OCI-LY3 (cell line): ENCODE measurements around the gene PAGE2B.

ENCODE experiments used
- H2AFZ ChIP-seq: fragments of 200-600, 300-600 bp; shearing (Covaris generic); 2 replicates; pipeline ENCODE4 v1.6.0; 2014; ENCODE audit warnings: antibody characterized with exemption, low read depth, low read length
- H3K27ac ChIP-seq: fragments of 200-600, 300-600 bp; sonication (generic); 2 replicates; pipeline ENCODE4 v1.5.1; 2014; ENCODE audit warnings: mild to moderate bottlenecking, low read length, moderate library complexity, mixed read lengths
- H3K27me3 ChIP-seq: fragments of 200-600, 300-600 bp; sonication (generic); 2 replicates; pipeline ENCODE4 v1.6.1; 2014; ENCODE audit warnings: low read depth, low read length, mixed read lengths
- H3K36me3 ChIP-seq: fragments of 200-600, 300-600 bp; sonication (generic); replicated peaks from 2 replicates; pipeline ENCODE3; 2014; ENCODE audit warnings: low read depth, low read length, mixed read lengths
- H3K4me1 ChIP-seq: fragments of 300-600, 200-600 bp; sonication (generic); 2 replicates; pipeline ENCODE4 v1.6.1; 2014; ENCODE audit warnings: low read length, mixed read lengths
- H3K4me2 ChIP-seq: fragments of 200-600, 300-600 bp; sonication (generic); 2 replicates; pipeline ENCODE4 v1.6.1; 2014; ENCODE audit warnings: low read length, mixed read lengths
- H3K4me3 ChIP-seq: fragments of 300-600, 200-600 bp; sonication (generic); 2 replicates; pipeline ENCODE4 v1.5.1; 2014; ENCODE audit warnings: antibody characterized with exemption, mild to moderate bottlenecking, low read length, moderate library complexity
- H3K79me2 ChIP-seq: fragments of 300-600, 200-600 bp; shearing (Covaris generic); 2 replicates; pipeline ENCODE4 v1.6.1; 2014; ENCODE audit warnings: mild to moderate bottlenecking, low read length, mixed read lengths
- H3K9ac ChIP-seq: fragments of 300-600, 200-600 bp; shearing (Covaris generic); 2 replicates; pipeline ENCODE4 v1.6.0; 2014; ENCODE audit warnings: mild to moderate bottlenecking, low read length, moderate library complexity
- H3K9me3 ChIP-seq: fragments of 200-600, 300-600 bp; shearing (Covaris generic); 2 replicates; pipeline ENCODE4 v1.6.1; 2014; ENCODE audit warnings: low read length, mixed read lengths; ENCODE audit not compliant: insufficient read depth
- H4K20me1 ChIP-seq: fragments of 200-600, 300-600 bp; sonication (generic); 2 replicates; pipeline ENCODE4 v1.6.1; 2016; ENCODE audit warnings: low read length, mixed read lengths; ENCODE audit not compliant: insufficient read depth
- CTCF ChIP-seq: fragments of 200-600, 300-600 bp; sonication (generic); IDR thresholded peaks from 2 replicates; pipeline ENCODE4 v1.5.1; 2014; ENCODE audit warnings: antibody characterized with exemption, low read length, low read depth
- EZH2phosphoT487 ChIP-seq: fragments of 200-600 bp; shearing (Covaris generic); IDR thresholded peaks from 2 replicates; pipeline ENCODE4 v1.6.1; 2018; ENCODE audit warnings: antibody characterized with exemption, mixed run types, low read depth

PAGE2B gene

GRCh38 chrX:55119271-55119670, 44.4 kb downstream of the PAGE2B start:
- H3K4me3 ChIP-seq, result no peak overlapping the region
- no peaks in the 10 kb centered on the region for H3K9me3 ChIP-seq
- H3K9ac ChIP-seq, result no peak overlapping the region
- TF ChIP-seq EZH2phosphoT487 (no peak), CTCF (no peak)
- H3K4me1 ChIP-seq, result no peaks in the 10 kb centered on the region
- H3K4me2 ChIP-seq, result no peak overlapping the region
- no peaks in the 10 kb centered on the region for H4K20me1 ChIP-seq
- no peaks in the 10 kb centered on the region for H3K79me2 ChIP-seq
- H3K27me3 ChIP-seq, result no peaks in the 10 kb centered on the region
- H3K36me3 ChIP-seq, result no peaks in the 10 kb centered on the region
- no peak overlapping the region for H3K27ac ChIP-seq
- H2AFZ ChIP-seq, result no peak overlapping the region

- Histone ChIP-seq H3K9ac (no peak overlapping the region), H2AFZ (no peak overlapping the region), H3K79me2 (no peaks in the 10 kb centered on the region), H3K4me1 (no peaks in the 10 kb centered on the region), H3K4me2 (no peak overlapping the region), H3K4me3 (no peak overlapping the region), H3K9me3 (no peaks in the 10 kb centered on the region), H3K36me3 (no peaks in the 10 kb centered on the region), H3K27ac (no peak overlapping the region), H4K20me1 (no peaks in the 10 kb centered on the region), H3K27me3 (no peaks in the 10 kb centered on the region)
- TF ChIP-seq EZH2phosphoT487 (no peak), CTCF (no peak)
These were observed 44.9 kb downstream of the PAGE2B start for GRCh38 chrX:55119712-55120111.

- Histone ChIP-seq H3K9me3 (no peaks in the 10 kb centered on the region), H3K4me3 (no peak overlapping the region), H3K27ac (no peak overlapping the region), H3K9ac (no peak overlapping the region), H3K36me3 (no peaks in the 10 kb centered on the region), H3K4me1 (no peaks in the 10 kb centered on the region), H3K79me2 (no peaks in the 10 kb centered on the region), H3K4me2 (no peak overlapping the region), H2AFZ (no peak overlapping the region), H4K20me1 (no peaks in the 10 kb centered on the region), H3K27me3 (no peaks in the 10 kb centered on the region)
- no peak for TF ChIP-seq EZH2phosphoT487
- no peak for TF ChIP-seq CTCF
These were observed 46.0 kb downstream of the PAGE2B start for GRCh38 chrX:55120761-55121358.

- Histone ChIP-seq H4K20me1 (no peaks in the 10 kb centered on the region), H3K4me1 (no peaks in the 10 kb centered on the region), H3K27me3 (no peaks in the 10 kb centered on the region), H3K79me2 (no peaks in the 10 kb centered on the region), H3K9me3 (no peaks in the 10 kb centered on the region), H3K27ac (no peak overlapping the region), H3K4me3 (no peak overlapping the region), H3K36me3 (no peaks in the 10 kb centered on the region), H2AFZ (no peak overlapping the region), H3K4me2 (no peak overlapping the region), H3K9ac (no peak overlapping the region)
- no peak for TF ChIP-seq EZH2phosphoT487
These were observed 49.1 kb downstream of the PAGE2B start for GRCh38 chrX:55123900-55124299.

GRCh38 chrX:55127692-55128091, 52.9 kb downstream of the PAGE2B start:
- no peak for TF ChIP-seq EZH2phosphoT487
- no peak for TF ChIP-seq CTCF
- no peak overlapping the region for H3K4me2 ChIP-seq
- no peak overlapping the region for H2AFZ ChIP-seq
- H3K4me1 ChIP-seq, result no peaks in the 10 kb centered on the region
- H3K4me3 ChIP-seq, result no peak overlapping the region
- H3K79me2 ChIP-seq, result no peaks in the 10 kb centered on the region
- no peaks in the 10 kb centered on the region for H4K20me1 ChIP-seq
- no peaks in the 10 kb centered on the region for H3K27me3 ChIP-seq
- H3K9me3 ChIP-seq, result no peaks in the 10 kb centered on the region
- H3K36me3 ChIP-seq, result no peaks in the 10 kb centered on the region
- no peak overlapping the region for H3K27ac ChIP-seq
- no peak overlapping the region for H3K9ac ChIP-seq
